Measurements from ENCODE around the gene CRY2.

DNA sequence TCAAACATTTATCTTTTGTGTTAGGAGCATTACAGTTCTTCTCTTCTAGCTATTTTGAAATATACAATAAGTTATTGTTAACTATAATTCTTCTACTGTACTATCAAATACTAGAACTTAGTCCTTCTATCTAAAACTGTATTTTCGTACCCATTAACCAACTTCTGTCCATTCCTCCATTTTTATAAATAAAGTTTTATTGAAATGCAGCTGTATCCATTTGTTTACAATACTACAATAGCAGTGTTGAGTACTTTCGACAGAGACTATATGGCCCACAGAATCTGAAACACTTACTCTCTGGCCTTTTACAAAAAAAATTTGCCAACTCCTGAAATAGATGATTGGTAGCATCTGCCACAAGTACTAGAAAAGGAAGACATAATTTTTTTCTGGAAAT, 47.0 kb upstream of the CRY2 start:
- TF ChIP-seq ZNF264 (CRISPR knock-in tag; IDR thresholded peaks at IDR 0.05): no peak
- TF ChIP-seq ZNF564 (CRISPR knock-in tag; IDR thresholded peaks at IDR 0.05): no peak
- TF ChIP-seq, protein P1, sequence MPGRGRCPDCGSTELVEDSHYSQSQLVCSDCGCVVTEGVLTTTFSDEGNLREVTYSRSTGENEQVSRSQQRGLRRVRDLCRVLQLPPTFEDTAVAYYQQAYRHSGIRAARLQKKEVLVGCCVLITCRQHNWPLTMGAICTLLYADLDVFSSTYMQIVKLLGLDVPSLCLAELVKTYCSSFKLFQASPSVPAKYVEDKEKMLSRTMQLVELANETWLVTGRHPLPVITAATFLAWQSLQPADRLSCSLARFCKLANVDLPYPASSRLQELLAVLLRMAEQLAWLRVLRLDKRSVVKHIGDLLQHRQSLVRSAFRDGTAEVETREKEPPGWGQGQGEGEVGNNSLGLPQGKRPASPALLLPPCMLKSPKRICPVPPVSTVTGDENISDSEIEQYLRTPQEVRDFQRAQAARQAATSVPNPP (CRISPR knock-in tag; IDR thresholded peaks at IDR 0.05): no peak
- TF ChIP-seq, protein P2, sequence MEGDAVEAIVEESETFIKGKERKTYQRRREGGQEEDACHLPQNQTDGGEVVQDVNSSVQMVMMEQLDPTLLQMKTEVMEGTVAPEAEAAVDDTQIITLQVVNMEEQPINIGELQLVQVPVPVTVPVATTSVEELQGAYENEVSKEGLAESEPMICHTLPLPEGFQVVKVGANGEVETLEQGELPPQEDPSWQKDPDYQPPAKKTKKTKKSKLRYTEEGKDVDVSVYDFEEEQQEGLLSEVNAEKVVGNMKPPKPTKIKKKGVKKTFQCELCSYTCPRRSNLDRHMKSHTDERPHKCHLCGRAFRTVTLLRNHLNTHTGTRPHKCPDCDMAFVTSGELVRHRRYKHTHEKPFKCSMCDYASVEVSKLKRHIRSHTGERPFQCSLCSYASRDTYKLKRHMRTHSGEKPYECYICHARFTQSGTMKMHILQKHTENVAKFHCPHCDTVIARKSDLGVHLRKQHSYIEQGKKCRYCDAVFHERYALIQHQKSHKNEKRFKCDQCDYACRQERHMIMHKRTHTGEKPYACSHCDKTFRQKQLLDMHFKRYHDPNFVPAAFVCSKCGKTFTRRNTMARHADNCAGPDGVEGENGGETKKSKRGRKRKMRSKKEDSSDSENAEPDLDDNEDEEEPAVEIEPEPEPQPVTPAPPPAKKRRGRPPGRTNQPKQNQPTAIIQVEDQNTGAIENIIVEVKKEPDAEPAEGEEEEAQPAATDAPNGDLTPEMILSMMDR (CRISPR knock-in tag; IDR thresholded peaks at IDR 0.05): no peak
- no peak for TF ChIP-seq CBFB (CRISPR knock-in tag; IDR thresholded peaks at IDR 0.05)
- TF ChIP-seq CEBPG (CRISPR knock-in tag; IDR thresholded peaks at IDR 0.05): no peak
- no peak for TF ChIP-seq JUNB (CRISPR knock-in tag; IDR thresholded peaks at IDR 0.05; ENCODE audit: borderline replicate concordance)
- TF ChIP-seq KDM1A (CRISPR knock-in tag; IDR thresholded peaks at IDR 0.05): no peak
- no peak for TF ChIP-seq MYNN (CRISPR knock-in tag; IDR thresholded peaks at IDR 0.05; ENCODE audit: low read depth)

All from HepG2 (cell line).